Upper lobe of left lung (tissue), 4 donors: ENCODE measurements around the gene PTPRC.

Experiments
- EP300 ChIP-seq, 4 donors: sonication (generic); formaldehyde crosslinking; IDR thresholded peaks; one replicate each; pipeline ENCODE4 v1.5.1; 2017; ENCODE audit warnings: antibody characterized with exemption in 4 of 4, control low read depth in 2 of 4
- POLR2A ChIP-seq, 4 donors: fragments of 450-650 bp; IDR thresholded peaks; one replicate each; pipeline ENCODE4 v1.5.1; 2016 to 2017; ENCODE audit warnings: antibody characterized with exemption in 4 of 4, mild to moderate bottlenecking in 2 of 4
- POLR2AphosphoS5 ChIP-seq, 2 donors: sonication (generic); formaldehyde crosslinking; IDR thresholded peaks; one replicate each; pipeline ENCODE4 v1.5.1; 2017; ENCODE audit warnings: antibody characterized with exemption in 2 of 2
- TF ChIP-seq, protein P1 (sequence below), 6 experiments: fragments of 450-650 bp in 4 of 6; fragments of 200-600 bp in 2 of 6; sonication (generic) in 2 of 6; IDR thresholded peaks; one replicate each; pipeline ENCODE4 v1.5.1; 2016 to 2019; ENCODE audit warnings: antibody characterized with exemption in 6 of 6

- TF ChIP-seq, protein P1, sequence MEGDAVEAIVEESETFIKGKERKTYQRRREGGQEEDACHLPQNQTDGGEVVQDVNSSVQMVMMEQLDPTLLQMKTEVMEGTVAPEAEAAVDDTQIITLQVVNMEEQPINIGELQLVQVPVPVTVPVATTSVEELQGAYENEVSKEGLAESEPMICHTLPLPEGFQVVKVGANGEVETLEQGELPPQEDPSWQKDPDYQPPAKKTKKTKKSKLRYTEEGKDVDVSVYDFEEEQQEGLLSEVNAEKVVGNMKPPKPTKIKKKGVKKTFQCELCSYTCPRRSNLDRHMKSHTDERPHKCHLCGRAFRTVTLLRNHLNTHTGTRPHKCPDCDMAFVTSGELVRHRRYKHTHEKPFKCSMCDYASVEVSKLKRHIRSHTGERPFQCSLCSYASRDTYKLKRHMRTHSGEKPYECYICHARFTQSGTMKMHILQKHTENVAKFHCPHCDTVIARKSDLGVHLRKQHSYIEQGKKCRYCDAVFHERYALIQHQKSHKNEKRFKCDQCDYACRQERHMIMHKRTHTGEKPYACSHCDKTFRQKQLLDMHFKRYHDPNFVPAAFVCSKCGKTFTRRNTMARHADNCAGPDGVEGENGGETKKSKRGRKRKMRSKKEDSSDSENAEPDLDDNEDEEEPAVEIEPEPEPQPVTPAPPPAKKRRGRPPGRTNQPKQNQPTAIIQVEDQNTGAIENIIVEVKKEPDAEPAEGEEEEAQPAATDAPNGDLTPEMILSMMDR (IDR thresholded peaks at IDR 0.05), result no peak
- TF ChIP-seq POLR2AphosphoS5 (IDR thresholded peaks at IDR 0.05), result no peak
- TF ChIP-seq POLR2A (IDR thresholded peaks at IDR 0.05), result no peak
- no peak for TF ChIP-seq EP300 (IDR thresholded peaks at IDR 0.05)
Observed at GRCh38 chr1:198700396-198700795, 61.6 kb downstream of the PTPRC start.
